ENCODE results near the gene PPM1E.
"Not testable (repeated sequence)": the region's sequence is repeated elsewhere in the genome, so short reads cannot be mapped to it uniquely, and the experiment has no call there.

PPM1E gene

DNA sequence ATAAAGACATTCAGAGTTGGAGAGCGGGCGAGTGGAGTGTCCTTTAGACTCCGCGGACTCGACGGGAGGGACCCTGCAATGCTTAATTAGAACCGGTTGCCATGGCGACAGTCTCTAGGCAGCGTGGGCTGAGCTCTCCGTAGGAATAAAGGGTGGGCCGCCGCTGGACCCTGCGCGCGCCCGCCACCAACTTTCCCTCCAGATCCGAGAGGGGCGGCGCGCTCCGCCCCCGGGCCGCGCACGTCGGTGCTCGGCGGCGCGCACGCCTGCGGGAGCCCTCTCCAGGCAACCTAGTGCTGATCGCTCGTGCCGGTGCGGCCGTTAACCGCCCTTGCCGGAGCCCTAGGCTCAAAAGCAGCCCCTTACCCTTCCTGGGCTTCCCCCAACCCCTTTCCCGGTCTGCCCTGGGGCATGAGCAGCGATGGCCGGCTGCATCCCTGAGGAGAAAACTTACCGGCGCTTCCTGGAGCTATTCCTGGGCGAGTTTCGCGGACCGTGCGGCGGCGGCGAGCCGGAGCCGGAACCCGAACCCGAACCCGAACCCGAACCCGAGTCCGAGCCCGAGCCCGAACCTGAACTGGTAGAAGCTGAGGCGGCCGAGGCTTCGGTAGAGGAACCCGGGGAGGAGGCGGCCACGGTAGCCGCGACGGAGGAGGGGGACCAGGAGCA lies at the start of gene PPM1E:
Gene PPM1E (plus strand): TSS at position 278 of the 669 bp plus-strand sequence.
- DNase-seq: peak; percentile 10

GRCh38 chr17:58706351-58707140 lies 49.1 kb upstream of the PPM1E start:
- DNase-seq: no peak

DNA sequence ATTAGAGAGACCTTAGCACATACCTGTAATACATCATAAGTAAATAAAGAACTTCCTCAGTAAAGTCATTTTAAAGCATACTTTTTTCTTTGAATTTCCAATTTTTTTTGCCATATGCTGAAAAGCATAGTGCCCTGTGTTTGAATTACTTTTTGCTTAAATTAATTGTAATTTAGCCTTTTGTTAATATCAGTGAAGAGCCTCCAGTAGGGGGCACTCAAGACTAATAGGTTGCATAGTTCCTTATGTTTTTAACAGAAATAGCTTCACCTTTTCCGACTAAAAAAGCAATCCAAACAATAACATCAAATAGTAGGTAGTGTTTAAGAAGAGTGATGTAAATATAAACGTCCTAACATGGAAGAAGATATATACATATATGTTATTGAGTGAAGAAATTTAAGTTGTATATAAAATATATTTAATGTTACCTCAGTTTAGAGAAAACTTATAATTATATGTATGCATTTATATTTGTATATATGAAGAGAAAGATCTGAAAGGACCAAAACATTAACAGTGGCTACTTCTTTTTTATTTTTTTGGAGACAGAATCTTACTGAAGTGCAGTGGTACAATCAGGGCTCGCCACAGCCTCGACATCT lies 44.6 kb upstream of the PPM1E start:
- no peak for DNase-seq

- no peak for DNase-seq
Observed at GRCh38 chr17:58722274-58722673, 33.4 kb upstream of the PPM1E start.

DNA sequence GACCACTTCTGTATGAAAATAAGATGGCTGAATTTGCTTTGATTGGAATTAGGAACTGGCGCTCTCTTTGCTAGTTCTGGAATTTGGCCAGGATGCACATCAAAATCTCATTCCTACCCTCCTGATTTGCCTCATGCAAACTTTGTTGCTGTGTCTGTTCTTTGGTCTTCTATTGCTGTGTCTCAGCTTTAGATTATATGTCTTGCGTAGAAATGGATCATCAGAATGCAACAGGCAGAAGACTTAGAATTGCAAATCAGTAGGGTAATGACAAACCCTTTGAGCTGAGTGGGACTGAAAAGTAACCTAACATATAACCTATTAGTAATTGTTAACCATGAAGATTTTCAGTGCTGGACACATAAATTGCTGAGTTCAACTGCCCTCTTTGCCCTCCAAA lies 33.0 kb upstream of the PPM1E start:
- DNase-seq: no peak

DNA sequence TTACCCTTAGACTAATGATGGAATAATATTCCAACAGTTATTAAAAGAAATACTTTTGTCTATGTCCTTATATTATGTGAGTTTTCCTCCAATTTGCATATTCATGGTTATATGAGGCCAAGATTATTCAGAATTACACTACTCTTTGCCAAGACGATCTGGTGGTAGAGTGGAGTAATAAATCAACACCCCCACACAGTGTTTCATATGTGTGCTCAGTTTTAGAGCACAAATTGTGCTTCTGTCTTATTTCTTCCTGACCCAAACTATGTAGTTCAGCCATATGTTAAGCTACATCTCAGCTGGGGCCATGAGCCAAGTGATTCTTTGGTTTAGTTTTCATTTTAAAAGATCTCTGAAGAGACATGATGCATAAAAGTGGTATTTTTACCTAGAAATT lies 26.9 kb upstream of the PPM1E start:
- DNase-seq: no peak

DNA sequence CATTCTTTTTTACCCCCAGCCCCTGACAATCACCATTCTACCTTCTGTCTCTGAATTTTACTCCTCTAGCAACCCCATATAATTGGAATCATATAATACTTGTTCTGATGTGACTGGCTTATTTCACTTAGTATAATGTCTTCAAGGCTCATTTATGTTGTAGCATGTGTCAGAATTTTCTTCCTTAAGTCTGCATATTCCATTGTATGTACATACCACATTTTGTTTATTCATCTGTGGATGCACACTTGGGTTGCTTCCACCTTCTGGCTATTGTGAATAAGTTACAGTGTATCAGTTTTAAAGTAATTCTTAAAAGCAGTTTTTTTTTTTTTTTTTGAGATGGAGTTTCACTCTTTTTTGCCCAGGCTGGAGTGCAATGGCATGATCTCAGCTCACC lies 24.7 kb upstream of the PPM1E start:
- DNase-seq: no peak

GRCh38 chr17:58734040-58734439 lies 21.6 kb upstream of the PPM1E start:
- DNase-seq: no peak

GRCh38 chr17:58734811-58735210 lies 20.8 kb upstream of the PPM1E start:
- no peak for DNase-seq

GRCh38 chr17:58741121-58741625 lies 14.5 kb upstream of the PPM1E start:
- DNase-seq: no peak

- no peak for DNase-seq
Observed at GRCh38 chr17:58747674-58748073, 8.0 kb upstream of the PPM1E start.

DNA sequence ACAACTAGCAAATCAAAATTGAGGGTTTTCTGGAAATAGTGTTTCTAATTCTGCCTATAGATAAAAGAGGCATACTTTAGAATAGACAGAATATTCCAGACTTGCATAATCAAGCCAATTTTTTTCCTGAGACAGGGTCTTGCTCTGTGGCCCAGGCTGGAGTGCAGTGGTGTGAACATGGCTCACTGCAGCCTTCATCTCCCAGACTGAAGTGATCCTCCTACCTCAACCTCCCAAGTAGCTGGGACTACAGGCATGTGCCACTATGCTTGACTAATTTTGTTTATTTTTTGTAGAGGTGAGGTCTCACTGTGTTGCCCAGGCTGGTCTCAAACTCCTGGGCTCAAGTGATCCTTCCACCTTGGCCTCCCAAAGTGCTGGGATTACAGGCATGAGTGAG lies 6.0 kb upstream of the PPM1E start:
- DNase-seq: not testable (repeated sequence)

DNA sequence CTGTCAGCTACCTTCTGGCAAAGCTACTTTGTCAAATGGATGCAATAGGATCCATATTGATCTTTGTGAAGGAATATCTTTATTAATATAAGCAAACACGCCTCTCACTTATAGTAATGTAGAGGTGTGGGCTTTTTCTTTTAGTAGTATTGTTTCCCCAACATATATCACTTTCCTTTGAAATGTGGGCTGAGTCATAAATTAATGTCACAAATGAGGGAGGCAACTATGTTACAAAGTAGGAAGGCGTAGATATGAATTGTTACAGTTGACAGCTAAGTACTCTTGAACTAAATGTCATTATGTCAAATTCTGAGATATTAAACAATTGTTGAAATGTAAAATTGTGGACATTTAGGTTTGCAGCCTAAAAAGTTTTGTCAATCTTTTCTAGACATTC lies 2.6 kb upstream of the PPM1E start:
- DNase-seq: no peak

- DNase-seq: no peak
Observed at GRCh38 chr17:58755269-58755576, 431 bp upstream of the PPM1E start.

DNA sequence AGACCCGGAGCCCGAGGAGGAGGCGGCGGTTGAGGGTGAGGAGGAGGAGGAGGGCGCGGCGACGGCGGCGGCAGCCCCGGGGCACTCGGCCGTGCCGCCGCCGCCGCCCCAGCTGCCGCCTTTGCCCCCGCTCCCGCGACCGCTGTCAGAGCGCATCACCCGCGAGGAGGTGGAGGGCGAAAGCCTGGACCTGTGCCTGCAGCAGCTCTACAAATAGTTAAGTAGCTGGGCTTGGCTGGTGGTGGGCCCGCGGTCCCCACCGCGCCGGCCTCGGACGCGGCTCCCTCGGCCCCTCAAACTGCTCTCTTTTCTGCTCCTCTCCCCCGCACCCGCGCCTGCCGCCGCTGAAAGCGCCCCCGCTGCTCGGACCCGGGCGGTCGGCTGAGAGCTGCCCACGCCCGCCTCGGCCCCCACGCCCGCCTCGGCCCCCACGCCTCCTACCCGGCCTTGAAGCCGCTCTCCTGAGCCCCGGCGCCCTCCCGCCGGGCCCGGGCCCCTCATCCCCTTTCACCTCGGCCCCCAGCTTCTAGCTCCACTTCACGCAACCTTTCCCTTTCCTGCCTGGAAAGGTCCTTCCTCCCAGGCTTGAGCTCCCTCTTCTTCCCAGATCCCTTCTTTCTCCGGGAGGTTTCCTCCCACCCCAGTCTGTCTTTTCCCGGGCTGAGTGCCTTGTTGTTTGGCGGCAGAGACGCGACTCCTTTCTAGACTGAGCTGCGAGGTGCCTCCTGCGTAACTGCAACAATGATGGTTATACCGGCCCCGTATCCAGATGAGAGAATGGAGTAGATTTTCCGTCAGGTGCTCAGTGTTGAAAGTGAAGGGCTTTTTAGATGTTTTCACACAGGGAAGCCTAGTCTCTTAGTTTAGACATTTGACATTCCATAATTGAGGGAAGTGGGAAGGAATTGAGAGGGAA lies 850 bp downstream of the PPM1E start:
- DNase-seq: no peak

DNA sequence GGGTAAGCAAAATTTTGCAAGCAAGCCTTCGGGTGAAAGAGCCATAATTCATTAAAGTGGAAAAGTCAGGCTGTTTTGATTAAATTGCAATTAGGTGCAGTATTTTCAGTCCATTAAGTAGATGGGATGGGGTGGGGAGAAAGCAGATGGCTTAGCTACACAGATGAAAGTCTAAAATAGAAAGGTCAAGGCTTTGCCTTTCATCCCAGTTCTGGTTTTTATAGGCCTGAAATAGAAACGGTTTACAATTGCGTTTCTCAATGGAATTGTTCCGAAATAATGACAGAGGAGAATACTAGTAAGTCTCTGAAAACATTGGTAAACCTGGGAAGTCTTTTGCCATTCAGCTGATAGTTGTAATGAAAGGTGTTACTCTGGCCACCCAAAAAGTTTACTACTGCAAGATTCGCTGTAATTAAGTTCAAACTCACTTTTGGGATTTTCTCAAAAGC lies 1.5 kb downstream of the PPM1E start:
- no peak for DNase-seq

DNA sequence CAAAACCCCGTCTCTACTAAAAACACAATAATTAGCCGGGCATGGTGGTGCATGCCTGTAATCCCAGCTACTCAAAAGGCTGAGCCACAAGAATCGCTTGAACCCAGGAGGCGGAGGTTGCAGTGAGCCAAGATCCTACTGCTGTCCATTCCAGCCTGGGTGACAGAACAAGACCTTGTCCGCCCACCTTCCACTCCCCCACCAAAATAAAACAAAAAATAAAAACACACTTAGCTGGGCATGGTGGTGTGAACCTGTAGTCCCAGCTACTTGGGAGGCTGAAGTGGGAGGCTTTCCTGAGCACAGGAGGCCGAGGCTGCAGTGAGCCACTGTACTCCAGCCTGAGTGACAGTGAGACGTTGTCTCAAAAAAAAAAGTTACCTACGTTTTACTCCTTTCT lies 3.2 kb downstream of the PPM1E start:
- DNase-seq: no peak

DNA sequence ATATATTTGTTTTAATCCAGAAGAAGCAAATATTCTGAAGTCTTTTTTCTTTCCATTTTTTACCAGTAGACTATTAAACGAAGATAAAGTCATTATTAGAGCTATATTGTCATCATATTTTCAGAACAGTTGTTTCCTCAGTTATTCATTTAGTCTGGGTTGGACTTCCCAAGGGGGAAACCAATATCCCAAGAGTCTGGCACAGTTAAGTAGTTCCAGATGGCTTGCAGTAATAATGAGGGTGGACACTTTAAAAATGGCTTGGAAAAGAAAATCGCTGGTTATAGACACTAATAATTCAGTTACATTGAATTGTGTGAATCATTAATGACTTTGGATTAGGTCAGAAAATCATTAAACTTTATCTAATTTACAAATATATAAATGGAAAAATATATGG lies 3.9 kb downstream of the PPM1E start:
- DNase-seq: no peak

DNA sequence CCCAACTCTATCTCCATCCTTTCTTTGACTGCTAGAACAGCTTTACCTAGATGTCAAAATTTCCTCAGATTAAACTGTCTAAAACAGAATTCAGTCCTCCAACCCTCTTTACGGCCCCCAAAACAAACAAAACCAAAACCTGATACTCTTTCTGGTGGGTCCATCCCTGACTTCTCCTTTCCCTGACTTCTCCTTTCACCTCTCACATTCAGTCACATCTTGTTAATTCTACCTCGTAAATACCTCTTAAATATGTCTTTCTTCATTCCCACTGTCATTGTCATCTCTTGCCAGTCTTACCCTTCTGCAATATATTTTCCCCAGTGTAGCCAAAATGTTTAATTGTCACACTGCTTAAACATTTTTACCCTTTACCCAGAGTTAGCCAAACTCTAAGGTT lies 4.6 kb downstream of the PPM1E start:
- DNase-seq: no peak

GRCh38 chr17:58763263-58763662 lies 7.6 kb downstream of the PPM1E start:
- no peak for DNase-seq

DNA sequence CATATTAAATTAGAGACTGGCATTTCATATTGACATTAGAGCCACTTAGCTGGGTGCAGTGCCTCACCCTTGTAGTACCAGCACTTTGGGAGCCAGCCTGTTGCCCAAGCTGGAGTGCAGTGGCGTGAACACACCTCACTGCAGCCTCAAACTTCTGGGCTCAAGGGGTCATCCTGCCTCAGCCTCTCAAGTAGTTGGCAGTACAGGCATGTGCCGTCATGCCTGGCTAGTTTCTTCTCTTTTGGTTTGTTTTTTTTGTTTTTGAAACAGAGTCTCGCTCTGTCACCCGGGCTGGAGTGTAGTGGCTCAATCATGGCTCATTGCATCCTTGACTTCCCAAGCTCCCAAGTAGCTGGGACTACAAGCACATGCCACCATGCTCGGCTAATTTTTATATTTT lies 8.7 kb downstream of the PPM1E start:
- no peak for DNase-seq

DNA sequence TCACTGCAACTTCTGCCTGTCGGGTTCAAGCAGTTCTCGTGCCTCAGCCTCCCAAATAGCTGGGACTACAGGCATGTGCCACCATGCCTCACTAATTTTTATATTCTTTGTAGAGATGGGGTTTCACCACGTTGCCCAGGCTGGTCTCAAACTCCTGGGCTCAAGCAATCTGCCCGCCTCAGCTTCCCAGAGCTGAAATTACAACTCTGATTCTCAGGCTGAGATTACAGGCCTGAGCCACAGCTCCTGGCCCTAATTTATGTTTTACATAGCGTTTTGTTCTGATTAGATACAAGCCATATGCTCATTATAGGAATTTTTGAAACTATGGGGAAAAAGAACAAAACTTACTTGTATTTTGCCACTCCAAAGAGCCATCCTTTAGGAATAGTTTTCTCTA lies 22.8 kb downstream of the PPM1E start:
- not testable (repeated sequence) for DNase-seq

GRCh38 chr17:58779446-58779845 lies 23.8 kb downstream of the PPM1E start:
- no peak for DNase-seq
